Fibroblast of pulmonary artery (primary cell): ENCODE results near the gene ZBED4.

ENCODE experiments used
- DNase-seq: peaks from one replicate; pipeline ENCODE4 v3.0.0-alpha.2; 2010; ENCODE audit warnings: low read depth
- H3K4me3 ChIP-seq: replicated peaks from 2 replicates; pipeline ENCODE4 v1.5.1; 2011; ENCODE audit warnings: low read depth, mild to moderate bottlenecking, control low read depth, low read length, moderate library complexity
- TF ChIP-seq, protein P1 (sequence below): IDR thresholded peaks from 2 replicates; pipeline ENCODE4 v1.5.1; 2011; ENCODE audit warnings: mild to moderate bottlenecking, control low read depth, low read length, inconsistent platforms; ENCODE audit errors: missing control alignments

Gene ZBED4

GRCh38 chr22:49923445-49923844 is 69.8 kb downstream of the ZBED4 start:
- DNase-seq: no peak
- TF ChIP-seq, protein P1, sequence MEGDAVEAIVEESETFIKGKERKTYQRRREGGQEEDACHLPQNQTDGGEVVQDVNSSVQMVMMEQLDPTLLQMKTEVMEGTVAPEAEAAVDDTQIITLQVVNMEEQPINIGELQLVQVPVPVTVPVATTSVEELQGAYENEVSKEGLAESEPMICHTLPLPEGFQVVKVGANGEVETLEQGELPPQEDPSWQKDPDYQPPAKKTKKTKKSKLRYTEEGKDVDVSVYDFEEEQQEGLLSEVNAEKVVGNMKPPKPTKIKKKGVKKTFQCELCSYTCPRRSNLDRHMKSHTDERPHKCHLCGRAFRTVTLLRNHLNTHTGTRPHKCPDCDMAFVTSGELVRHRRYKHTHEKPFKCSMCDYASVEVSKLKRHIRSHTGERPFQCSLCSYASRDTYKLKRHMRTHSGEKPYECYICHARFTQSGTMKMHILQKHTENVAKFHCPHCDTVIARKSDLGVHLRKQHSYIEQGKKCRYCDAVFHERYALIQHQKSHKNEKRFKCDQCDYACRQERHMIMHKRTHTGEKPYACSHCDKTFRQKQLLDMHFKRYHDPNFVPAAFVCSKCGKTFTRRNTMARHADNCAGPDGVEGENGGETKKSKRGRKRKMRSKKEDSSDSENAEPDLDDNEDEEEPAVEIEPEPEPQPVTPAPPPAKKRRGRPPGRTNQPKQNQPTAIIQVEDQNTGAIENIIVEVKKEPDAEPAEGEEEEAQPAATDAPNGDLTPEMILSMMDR: peak; percentile 7

GRCh38 chr22:49924113-49924833 is 70.6 kb downstream of the ZBED4 start:
- H3K4me3 ChIP-seq: no peak overlapping the region
- TF ChIP-seq, protein P1: no peak
- no peak for DNase-seq

More at GRCh38 chr22:49923445-49923844, 69.8 kb downstream of the ZBED4 start:
- no peak overlapping the region for H3K4me3 ChIP-seq

GRCh38 chr22:49925525-49926128 is 72.0 kb downstream of the ZBED4 start:
- TF ChIP-seq, protein P1: no peak
- DNase-seq: no peak
- no peak overlapping the region for H3K4me3 ChIP-seq

- TF ChIP-seq, protein P1: no peak
- no peak for DNase-seq
- no peak overlapping the region for H3K4me3 ChIP-seq
These were observed 73.3 kb downstream of the ZBED4 start for GRCh38 chr22:49926916-49927315.

- DNase-seq: no peak
- H3K4me3 ChIP-seq: no peak overlapping the region
- TF ChIP-seq, protein P1: no peak
These were observed 74.0 kb downstream of the ZBED4 start for GRCh38 chr22:49927483-49928184.

DNA sequence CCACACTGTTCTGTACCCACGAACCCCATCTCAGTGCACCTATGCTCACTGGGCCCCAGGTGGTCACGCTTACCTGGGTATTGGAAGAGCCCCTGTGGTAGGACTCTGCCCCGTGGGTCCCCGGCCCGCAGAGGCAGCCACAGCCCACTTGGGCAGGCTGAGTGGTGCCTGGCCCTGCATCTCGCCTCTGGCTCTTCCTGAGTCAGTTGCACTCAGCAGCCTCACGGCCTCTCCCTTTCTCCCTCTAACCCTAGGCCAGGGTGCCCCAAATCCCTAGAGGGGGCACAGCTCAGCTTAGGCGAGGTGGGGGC is 74.5 kb downstream of the ZBED4 start:
- no peak overlapping the region for H3K4me3 ChIP-seq
- no peak for DNase-seq
- TF ChIP-seq, protein P1: no peak
